ENCODE data around the gene ALG3. TPM values are rescaled to one million over a fixed set of nuclear protein-coding genes. Genes with fewer than 3 reads are reported as not detected.

Gene ALG3
- total and polyA plus RNA-seq, 2 of the 4 experiments (the other 2 are of a cell fraction), result 19.5 to 52.6 TPM

GRCh38 chr3:184242297-184242685 lies 6.5 kb downstream of the ALG3 start:
- no peak overlapping the region for H3K4me3 ChIP-seq (ENCODE audit: insufficient read depth, low read depth, low read length)
- H3K27ac ChIP-seq (ENCODE audit: insufficient read depth, low read length), result no peak overlapping the region
- no peak for TF ChIP-seq NFE2L2 (IDR thresholded peaks at IDR 0.05; ENCODE audit: low read depth, low read length)
- TF ChIP-seq USF2 (IDR thresholded peaks at IDR 0.05; ENCODE audit: low read depth, low read length), result no peak
- TF ChIP-seq FOS (IDR thresholded peaks at IDR 0.05; ENCODE audit: low read depth, low read length), result no peak
- no peak for TF ChIP-seq RAD21 (IDR thresholded peaks at IDR 0.05; ENCODE audit: low read length)
- no peak for TF ChIP-seq BHLHE40 (IDR thresholded peaks at IDR 0.05; ENCODE audit: low read depth, low read length)
- no peak for TF ChIP-seq MXI1 (IDR thresholded peaks at IDR 0.05; ENCODE audit: borderline replicate concordance, low read depth, low read length)
- TF ChIP-seq, protein P1, sequence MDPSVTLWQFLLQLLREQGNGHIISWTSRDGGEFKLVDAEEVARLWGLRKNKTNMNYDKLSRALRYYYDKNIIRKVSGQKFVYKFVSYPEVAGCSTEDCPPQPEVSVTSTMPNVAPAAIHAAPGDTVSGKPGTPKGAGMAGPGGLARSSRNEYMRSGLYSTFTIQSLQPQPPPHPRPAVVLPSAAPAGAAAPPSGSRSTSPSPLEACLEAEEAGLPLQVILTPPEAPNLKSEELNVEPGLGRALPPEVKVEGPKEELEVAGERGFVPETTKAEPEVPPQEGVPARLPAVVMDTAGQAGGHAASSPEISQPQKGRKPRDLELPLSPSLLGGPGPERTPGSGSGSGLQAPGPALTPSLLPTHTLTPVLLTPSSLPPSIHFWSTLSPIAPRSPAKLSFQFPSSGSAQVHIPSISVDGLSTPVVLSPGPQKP (IDR thresholded peaks at IDR 0.05; ENCODE audit: borderline replicate concordance, low read depth, low read length), result no peak
- TF ChIP-seq POLR2A (IDR thresholded peaks at IDR 0.05; ENCODE audit: low read depth, low read length), result no peak
- no peak for TF ChIP-seq SMC3 (IDR thresholded peaks at IDR 0.05; ENCODE audit: low read depth, low read length)
- TF ChIP-seq MAZ (IDR thresholded peaks at IDR 0.05; ENCODE audit: borderline replicate concordance, low read depth, low read length), result no peak
- TF ChIP-seq, protein P2, sequence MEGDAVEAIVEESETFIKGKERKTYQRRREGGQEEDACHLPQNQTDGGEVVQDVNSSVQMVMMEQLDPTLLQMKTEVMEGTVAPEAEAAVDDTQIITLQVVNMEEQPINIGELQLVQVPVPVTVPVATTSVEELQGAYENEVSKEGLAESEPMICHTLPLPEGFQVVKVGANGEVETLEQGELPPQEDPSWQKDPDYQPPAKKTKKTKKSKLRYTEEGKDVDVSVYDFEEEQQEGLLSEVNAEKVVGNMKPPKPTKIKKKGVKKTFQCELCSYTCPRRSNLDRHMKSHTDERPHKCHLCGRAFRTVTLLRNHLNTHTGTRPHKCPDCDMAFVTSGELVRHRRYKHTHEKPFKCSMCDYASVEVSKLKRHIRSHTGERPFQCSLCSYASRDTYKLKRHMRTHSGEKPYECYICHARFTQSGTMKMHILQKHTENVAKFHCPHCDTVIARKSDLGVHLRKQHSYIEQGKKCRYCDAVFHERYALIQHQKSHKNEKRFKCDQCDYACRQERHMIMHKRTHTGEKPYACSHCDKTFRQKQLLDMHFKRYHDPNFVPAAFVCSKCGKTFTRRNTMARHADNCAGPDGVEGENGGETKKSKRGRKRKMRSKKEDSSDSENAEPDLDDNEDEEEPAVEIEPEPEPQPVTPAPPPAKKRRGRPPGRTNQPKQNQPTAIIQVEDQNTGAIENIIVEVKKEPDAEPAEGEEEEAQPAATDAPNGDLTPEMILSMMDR (conservative IDR thresholded peaks at IDR 0.05; ENCODE audit: low read depth, low read length), result no peak
- no peak for TF ChIP-seq MAFK (IDR thresholded peaks at IDR 0.05; ENCODE audit: low read depth, low read length)
- no peak for TF ChIP-seq CEBPB (IDR thresholded peaks at IDR 0.05; ENCODE audit: low read depth, low read length)
- H2BK120ac ChIP-seq (ENCODE audit: low read depth, low read length), result no peak overlapping the region
- ATAC-seq (ENCODE audit: low read depth) (0 out of 2 replicates have a peak, but pooled peaks have one; percentile 8), DNase-seq (no peak)
- H3K36me3 ChIP-seq (ENCODE audit: control insufficient read depth, insufficient read depth, low read length), result peaks cover 33% of the 10 kb centered on the region
- no peak overlapping the region for H3K9ac ChIP-seq (ENCODE audit: low read depth, low read length)
- dilution Hi-C loops (cut with HindIII; ENCODE audit: low sequenced_read_pairs, unreplicated experiment) (no loop called here), intact Hi-C loops (cut with micrococcal nuclease) (no loop called here), in situ Hi-C loops (cut with MboI; ENCODE audit: low sequenced_read_pairs) (no loop called here)
- no peaks in the 10 kb centered on the region for H3K9me1 ChIP-seq (ENCODE audit: insufficient read depth, low read length)
- POLR2A ChIA-PET (ENCODE audit: unreplicated experiment), result no interaction called here
- H4K91ac ChIP-seq (ENCODE audit: insufficient read depth, low read depth, low read length), result no peak overlapping the region
- H3K23ac ChIP-seq (ENCODE audit: low read depth, low read length), result no peak overlapping the region
- H4K8ac ChIP-seq (ENCODE audit: low read depth in 2 of 2, low read length in 2 of 2), result no peak overlapping the region
- no peak overlapping the region for H4K5ac ChIP-seq (ENCODE audit: low read depth, low read length)
- CTCF ChIA-PET, result no interaction called here
- no peaks in the 10 kb centered on the region for H3K9me3 ChIP-seq (ENCODE audit: control insufficient read depth, insufficient read depth, low read length)
- 0 out of 2 replicates have a peak, but pooled peaks cover 2% of the 10 kb centered on the region for H3K27me3 ChIP-seq (ENCODE audit: control insufficient read depth, insufficient read depth, low read length)
- no peaks in the 10 kb centered on the region for H3K4me1 ChIP-seq (ENCODE audit: control insufficient read depth, insufficient read depth, low read length)
- H2AFZ ChIP-seq (replicated peaks; ENCODE audit: low read length, poor library complexity), result no peak overlapping the region
- no peak overlapping the region for H2BK5ac ChIP-seq (ENCODE audit: low read depth, low read length, poor library complexity, severe bottlenecking)
- no peak overlapping the region for H2AK5ac ChIP-seq (ENCODE audit: low read depth, low read length)
- H3K56ac ChIP-seq (ENCODE audit: extremely low read depth, insufficient read depth, low read length), result no peak overlapping the region
- peaks cover 0 to 13% of the 10 kb centered on the region in 2 experiments; a peak in 1 of 4 replicates for H3K79me1 ChIP-seq (ENCODE audit: low read depth in 1 of 2, low read length in 2 of 2)
- H3K4ac ChIP-seq (ENCODE audit: low read depth, low read length), result no peak overlapping the region
- peaks cover 14% of the 10 kb centered on the region for H4K20me1 ChIP-seq (ENCODE audit: insufficient read depth, low read length)
- H3K18ac ChIP-seq (ENCODE audit: low read depth, low read length), result no peak overlapping the region
- H2BK15ac ChIP-seq (ENCODE audit: low read depth, low read length), result no peak overlapping the region
- no peak overlapping the region for H2AK9ac ChIP-seq (replicated peaks; ENCODE audit: low read depth, low read length, poor library complexity)
- no TSS peak for BruUV-seq (replicated peaks)
- no peak overlapping the region for H3K4me2 ChIP-seq (ENCODE audit: low read depth, low read length)
- H2BK20ac ChIP-seq (ENCODE audit: low read depth, low read length), result no peak overlapping the region
- H3K14ac ChIP-seq (replicated peaks; ENCODE audit: low read depth, low read length), result no peak overlapping the region
- no CpG with 5 or more reads among the region's 5 CpGs for WGBS, 2 experiments (ENCODE audit: extremely low coverage in 2 of 2, insufficient read length in 1 of 2)
